HEK293T (cell line): ENCODE results near the gene HEXB.

ENCODE experiments used
- CTCF ChIA-PET: fragments of 350-600 bp; formaldehyde crosslinking; extraction: SDS; loops from one replicate; lab custom pipeline; 2021; ENCODE audit warnings: antibody characterized with exemption, inconsistent platforms; lab: Yijun Ruan, JAX
- POLR2A ChIA-PET: fragments of 350-600 bp; formaldehyde crosslinking; extraction: SDS; loops from one replicate; lab custom pipeline; 2020; ENCODE audit warnings: antibody characterized with exemption, inconsistent platforms; lab: Yijun Ruan, JAX
- DNase-seq: peaks from one replicate; pipeline ENCODE4 v3.0.0; 2012; ENCODE audit warnings: mixed read lengths; ENCODE audit errors: extremely low spot score
- ARNT ChIP-seq: fragments of 450-650 bp; IDR thresholded peaks from 2 replicates; pipeline ENCODE4 v1.6.1; 2017; ENCODE audit warnings: mild to moderate bottlenecking
- BHLHE40 ChIP-seq: fragments of 450-650 bp; IDR thresholded peaks from 2 replicates; pipeline ENCODE4 v1.6.1; 2016; ENCODE audit warnings: mild to moderate bottlenecking, moderate library complexity, borderline replicate concordance
- CTBP1 ChIP-seq: fragments of 450-650 bp; IDR thresholded peaks from 2 replicates; pipeline ENCODE4 v1.6.1; 2016; ENCODE audit warnings: borderline replicate concordance
- ELF4 ChIP-seq: fragments of 450-650 bp; IDR thresholded peaks from 2 replicates; pipeline ENCODE4 v1.6.1; 2017; ENCODE audit warnings: antibody characterized with exemption
- FOXA1 ChIP-seq: fragments of 450-650 bp; IDR thresholded peaks from 2 replicates; pipeline ENCODE4 v1.6.1; 2016; ENCODE audit warnings: mild to moderate bottlenecking
- FOXK2 ChIP-seq: fragments of 450-650 bp; IDR thresholded peaks from 2 replicates; pipeline ENCODE4 v1.6.1; 2016; ENCODE audit warnings: mild to moderate bottlenecking
- FOXM1 ChIP-seq: fragments of 450-650 bp; IDR thresholded peaks from 2 replicates; pipeline ENCODE4 v1.6.1; 2017; ENCODE audit warnings: mild to moderate bottlenecking, borderline replicate concordance
- HDGF ChIP-seq: fragments of 450-650 bp; IDR thresholded peaks from 2 replicates; pipeline ENCODE4 v1.6.1; 2017; ENCODE audit warnings: antibody characterized with exemption, borderline replicate concordance
- L3MBTL2 ChIP-seq: fragments of 450-650 bp; conservative IDR thresholded peaks from 2 replicates; pipeline ENCODE4 v1.6.1; 2016; ENCODE audit warnings: mild to moderate bottlenecking
- LEF1 ChIP-seq: fragments of 450-650 bp; IDR thresholded peaks from 2 replicates; pipeline ENCODE4 v1.6.1; 2017; ENCODE audit warnings: mild to moderate bottlenecking, borderline replicate concordance
- NFRKB ChIP-seq: fragments of 450-650 bp; IDR thresholded peaks from 2 replicates; pipeline ENCODE4 v1.6.1; 2016; ENCODE audit warnings: mild to moderate bottlenecking, moderate library complexity
- SP1 ChIP-seq: fragments of 450-650 bp; IDR thresholded peaks from 2 replicates; pipeline ENCODE4 v1.6.1; 2017
- SUZ12 ChIP-seq: fragments of 450-650 bp; IDR thresholded peaks from 2 replicates; pipeline ENCODE4 v1.6.1; 2016; ENCODE audit warnings: mild to moderate bottlenecking
- TARDBP ChIP-seq: fragments of 450-650 bp; IDR thresholded peaks from 2 replicates; pipeline ENCODE4 v1.6.1; 2016
- ZNF384 ChIP-seq: fragments of 450-650 bp; IDR thresholded peaks from 2 replicates; pipeline ENCODE4 v1.6.1; 2016
- TF ChIP-seq, protein P1 (sequence below): fragments of 450-650 bp; IDR thresholded peaks from 2 replicates; pipeline ENCODE4 v1.6.1; 2016

Gene HEXB

DNA sequence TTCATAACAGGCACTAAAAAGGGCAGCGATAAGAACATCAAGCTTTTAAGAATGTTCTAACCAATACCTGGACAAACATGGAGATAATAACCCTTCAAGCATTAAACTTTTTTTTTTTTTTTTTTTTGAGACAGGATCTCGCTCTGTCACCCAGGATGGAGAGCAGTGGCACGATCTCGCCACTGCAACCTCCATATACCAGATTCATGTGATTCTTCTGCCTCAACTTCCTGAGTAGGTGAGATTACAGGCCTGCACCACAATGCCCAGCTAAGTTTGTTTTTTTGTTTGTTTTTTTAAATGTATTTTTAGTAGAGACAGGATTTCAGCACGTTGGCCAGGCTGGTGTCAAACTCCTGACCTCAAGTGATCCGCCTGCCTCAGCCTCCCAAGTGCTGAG, 29.8 kb upstream of the HEXB start:
- TF ChIP-seq LEF1, result no peak
- no peak for TF ChIP-seq NFRKB
- TF ChIP-seq L3MBTL2, result no peak
- no peak for TF ChIP-seq FOXA1
- no peak for TF ChIP-seq FOXM1
- TF ChIP-seq, protein P1, sequence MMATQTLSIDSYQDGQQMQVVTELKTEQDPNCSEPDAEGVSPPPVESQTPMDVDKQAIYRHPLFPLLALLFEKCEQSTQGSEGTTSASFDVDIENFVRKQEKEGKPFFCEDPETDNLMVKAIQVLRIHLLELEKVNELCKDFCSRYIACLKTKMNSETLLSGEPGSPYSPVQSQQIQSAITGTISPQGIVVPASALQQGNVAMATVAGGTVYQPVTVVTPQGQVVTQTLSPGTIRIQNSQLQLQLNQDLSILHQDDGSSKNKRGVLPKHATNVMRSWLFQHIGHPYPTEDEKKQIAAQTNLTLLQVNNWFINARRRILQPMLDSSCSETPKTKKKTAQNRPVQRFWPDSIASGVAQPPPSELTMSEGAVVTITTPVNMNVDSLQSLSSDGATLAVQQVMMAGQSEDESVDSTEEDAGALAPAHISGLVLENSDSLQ, result no peak
- DNase-seq, result no peak
- POLR2A ChIA-PET, result no interaction called here
- CTCF ChIA-PET, result no interaction called here

DNA sequence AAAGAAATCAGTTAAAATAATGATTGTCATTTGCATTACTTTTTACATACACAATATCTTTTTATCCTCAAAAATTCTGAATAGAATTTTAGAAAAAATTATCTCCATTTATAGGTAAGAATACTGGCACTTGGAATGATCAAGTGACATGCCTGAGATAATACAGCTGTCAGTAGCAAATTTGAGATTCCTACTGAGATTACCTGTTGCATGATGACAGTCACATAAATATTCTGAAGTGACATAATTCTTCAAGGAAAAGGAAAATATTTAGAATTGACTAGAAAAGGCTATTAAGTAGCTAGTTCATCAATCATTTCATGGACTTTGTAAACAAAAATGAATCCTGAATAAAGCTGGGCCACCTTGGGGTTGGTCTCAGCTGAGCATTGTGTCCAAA, 29.3 kb upstream of the HEXB start:
- no peak for DNase-seq
- POLR2A ChIA-PET, result no interaction called here
- TF ChIP-seq FOXK2 (no peak), SUZ12 (no peak)
- CTCF ChIA-PET, result no interaction called here

DNA sequence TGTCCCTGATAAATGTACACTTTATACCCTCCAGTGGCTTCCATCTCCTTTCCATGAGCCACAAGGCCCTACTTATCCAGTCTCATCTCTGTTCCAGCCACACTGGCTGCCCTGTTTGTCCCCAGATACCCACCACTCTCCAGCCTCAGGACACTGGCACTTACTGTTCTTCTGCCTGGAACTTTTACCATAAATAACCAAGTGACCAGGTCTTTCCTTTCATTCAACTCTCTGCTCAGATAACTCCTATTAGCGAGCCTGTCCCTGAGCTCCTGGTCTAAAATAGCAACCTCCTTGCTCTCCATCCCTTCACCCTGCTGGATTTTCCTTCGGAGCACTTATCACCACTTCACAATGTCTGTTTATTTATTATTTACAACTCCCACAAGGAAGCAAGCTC, 27.9 kb upstream of the HEXB start:
- no peak for TF ChIP-seq FOXM1
- no peak for TF ChIP-seq SUZ12
- TF ChIP-seq ARNT, result no peak
- no peak for TF ChIP-seq BHLHE40
- TF ChIP-seq ZNF384, result no peak
- TF ChIP-seq HDGF, result no peak
- TF ChIP-seq, protein P1, result no peak
- DNase-seq, result no peak
- ChIA-PET POLR2A (no interaction called here), CTCF (no interaction called here)

DNA sequence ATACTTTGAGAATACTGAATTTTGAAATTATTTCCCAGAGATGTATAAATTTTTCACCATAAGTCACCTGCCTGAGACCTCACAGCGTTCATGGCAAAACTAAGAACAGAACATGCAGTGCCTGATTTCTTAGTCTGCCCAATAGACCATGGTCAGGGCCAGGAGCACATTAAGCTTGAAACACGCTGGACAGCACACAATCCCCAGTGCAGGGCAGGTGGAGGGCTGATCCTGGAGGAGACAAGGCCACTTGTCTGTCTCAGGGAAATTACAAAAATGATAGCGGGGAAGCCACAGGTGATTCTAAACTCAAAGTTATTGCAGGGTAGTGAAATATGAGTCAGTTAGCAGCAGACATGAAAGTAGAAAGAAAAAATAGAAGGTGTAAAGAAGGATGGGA, 25.9 kb upstream of the HEXB start:
- POLR2A ChIA-PET, result no interaction called here

DNA sequence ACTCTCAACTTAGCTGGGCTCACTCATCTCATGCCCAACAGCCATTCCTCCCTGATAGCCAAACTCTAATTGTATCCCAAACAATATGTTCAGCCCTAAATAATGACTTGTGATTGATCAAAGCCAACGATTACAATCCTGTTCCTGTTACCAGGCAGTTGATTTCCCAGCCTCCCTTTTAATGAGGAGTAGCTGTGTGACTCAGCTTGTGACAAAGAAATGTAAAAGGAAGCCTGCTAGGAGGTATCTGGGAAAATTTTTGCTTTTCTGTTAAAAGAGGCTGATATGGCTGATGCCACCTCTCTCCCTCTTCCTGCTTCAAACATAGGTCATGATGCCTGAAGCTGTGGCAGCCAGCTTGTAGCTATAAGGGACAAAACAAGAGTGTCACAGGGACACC, 24.9 kb upstream of the HEXB start:
- CTCF ChIA-PET, result interaction anchor here (0.8 kb wide), 1 partner anchor 11 kb away, joined by 4 read pairs; no protein-coding TSS in a partner anchor
- POLR2A ChIA-PET, result no interaction called here

More for the DNA sequence above, 25.9 kb upstream of the HEXB start:
- CTCF ChIA-PET, result no interaction called here
- TF ChIP-seq ELF4 (no peak), FOXM1 (no peak), SUZ12 (no peak)
- no peak for DNase-seq

DNA sequence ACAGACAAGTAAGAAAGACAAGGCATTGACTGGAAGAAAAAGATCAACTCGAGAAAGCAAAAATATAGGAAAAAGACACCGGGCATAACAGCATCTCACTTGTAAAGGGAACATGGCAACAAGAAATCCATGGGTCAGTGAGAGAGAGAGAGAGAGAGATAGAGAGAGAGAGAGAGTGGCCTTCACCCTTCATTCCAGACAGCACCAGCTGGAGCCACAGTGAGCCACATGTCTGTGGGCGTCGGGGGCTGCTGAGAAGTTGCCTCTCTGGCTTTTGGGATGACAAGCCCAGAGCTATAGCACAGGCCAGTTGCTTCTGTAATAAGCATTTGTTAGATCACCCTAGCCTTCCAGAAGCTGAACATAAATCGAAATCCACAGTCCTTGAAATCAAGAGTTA, 24.2 kb upstream of the HEXB start:
- no peak for TF ChIP-seq FOXK2
- TF ChIP-seq TARDBP, result no peak
- no peak for TF ChIP-seq BHLHE40
- TF ChIP-seq FOXM1, result no peak
- no peak for TF ChIP-seq FOXA1
- TF ChIP-seq SP1, result no peak
- no peak for TF ChIP-seq CTBP1
- TF ChIP-seq, protein P1, result no peak
- TF ChIP-seq NFRKB, result no peak
- TF ChIP-seq SUZ12, result no peak
- no peak for TF ChIP-seq ELF4
- no peak for TF ChIP-seq L3MBTL2
- TF ChIP-seq ZNF384, result no peak
- TF ChIP-seq ARNT, result no peak
- no peak for TF ChIP-seq HDGF
- no peak for TF ChIP-seq LEF1
- CTCF ChIA-PET, result no interaction called here
- POLR2A ChIA-PET, result no interaction called here
- DNase-seq, result no peak

More for the DNA sequence above, 24.9 kb upstream of the HEXB start:
- TF ChIP-seq LEF1, result no peak
- TF ChIP-seq ELF4, result no peak
- no peak for DNase-seq

DNA sequence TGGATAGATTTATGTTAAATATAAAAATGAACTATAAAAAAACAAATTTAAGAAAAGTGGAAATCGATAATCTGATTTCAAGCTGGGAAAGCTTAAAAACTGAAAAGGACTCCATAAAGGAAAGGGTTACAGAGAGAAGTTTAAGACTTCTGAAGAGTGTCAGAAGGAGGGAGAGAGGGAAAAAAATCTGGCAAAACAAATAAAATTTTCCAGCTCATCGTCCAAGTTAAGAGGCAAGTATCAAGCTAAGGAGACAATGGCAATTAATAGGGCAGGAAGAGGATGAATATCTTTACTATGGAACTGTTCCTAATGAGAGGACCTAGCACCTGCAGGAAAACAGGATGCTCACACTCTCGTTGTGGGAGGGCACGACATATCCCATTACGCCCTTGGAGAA, 20.5 kb upstream of the HEXB start:
- DNase-seq, result no peak
- TF ChIP-seq BHLHE40 (no peak), NFRKB (no peak), ELF4 (no peak), FOXK2 (no peak), SP1 (no peak), FOXA1 (no peak)
- POLR2A ChIA-PET, result no interaction called here
- CTCF ChIA-PET, result interaction anchor here (0.7 kb wide), 1 partner anchor 8 kb away, joined by 3 read pairs; no protein-coding TSS in a partner anchor

DNA sequence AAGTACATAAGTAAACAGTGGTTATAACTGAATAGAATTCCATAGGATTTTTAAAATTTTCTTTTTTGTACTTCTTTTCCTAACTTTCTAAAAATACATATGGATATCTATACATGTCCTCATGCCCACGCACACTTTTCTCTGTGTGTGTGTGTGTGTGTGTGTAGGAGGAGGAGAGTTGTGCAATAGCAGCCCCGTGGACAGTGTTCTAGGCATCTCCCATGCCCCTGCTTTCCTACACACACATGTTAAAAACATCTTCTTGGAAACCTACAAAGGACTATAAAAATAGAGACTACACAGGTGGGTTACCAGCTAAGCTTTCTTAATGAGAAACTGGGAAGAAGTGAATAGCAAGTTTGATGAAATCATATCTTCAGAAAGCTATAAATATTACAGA, 19.8 kb upstream of the HEXB start:
- TF ChIP-seq FOXK2, result no peak
- TF ChIP-seq HDGF, result no peak
- ChIA-PET CTCF (interaction anchor here (0.7 kb wide), 1 partner anchor 19 kb away, joined by 3 read pairs; no protein-coding TSS in a partner anchor), POLR2A (no interaction called here)
- DNase-seq, result no peak
